GM23338 (cell line): ENCODE data around the gene SMCO3. TPM values are rescaled to one million over a fixed set of nuclear protein-coding genes. Genes with fewer than 3 reads are reported as not detected.

Source experiments
- ATAC-seq: fragments of 200-7000 bp; cut with Tn5 transposase; 3 replicates; pipeline ENCODE4 v1.9.1; 2020
- DNase-seq: peaks from one replicate; pipeline ENCODE4 v3.0.0-alpha.2; 2015; ENCODE audit warnings: low spot score
- H2AFZ ChIP-seq: fragments of 200-600 bp; sonication (generic); 2 replicates; pipeline ENCODE4 v1.8.0; 2016; ENCODE audit warnings: antibody characterized with exemption, mild to moderate bottlenecking, moderate library complexity
- H3F3A ChIP-seq: fragments of 200-600 bp; sonication (generic); replicated peaks from 2 replicates; pipeline ENCODE4 v1.8.0; 2017; ENCODE audit warnings: antibody characterized with exemption, mixed run types, low read depth
- H3K27ac ChIP-seq: fragments of 200-600 bp; sonication (generic); 2 replicates; pipeline ENCODE4 v1.6.1; 2016; ENCODE audit warnings: low read depth
- H3K27me3 ChIP-seq: fragments of 200-600 bp; sonication (generic); 2 replicates; pipeline ENCODE4 v1.8.0; 2016; ENCODE audit warnings: mild to moderate bottlenecking, mixed run types, moderate library complexity; ENCODE audit not compliant: insufficient read depth
- H3K36me3 ChIP-seq: fragments of 200-600 bp; sonication (generic); 2 replicates; pipeline ENCODE4 v1.8.0; 2016; ENCODE audit warnings: mild to moderate bottlenecking; ENCODE audit not compliant: insufficient read depth
- H3K4me1 ChIP-seq: fragments of 200-600 bp; sonication (generic); 2 replicates; pipeline ENCODE4 v1.8.0; 2016; ENCODE audit warnings: mild to moderate bottlenecking, moderate library complexity; ENCODE audit not compliant: insufficient read depth
- H3K4me2 ChIP-seq: fragments of 200-600 bp; sonication (generic); 2 replicates; pipeline ENCODE4 v1.7.1; 2017; ENCODE audit warnings: mixed run types
- H3K4me3 ChIP-seq: fragments of 200-600 bp; sonication (generic); 2 replicates; pipeline ENCODE4 v1.6.1; 2016; ENCODE audit warnings: mixed run types
- H3K79me2 ChIP-seq: fragments of 200-600 bp; sonication (generic); replicated peaks from 2 replicates; pipeline ENCODE4 v1.8.0; 2017; ENCODE audit warnings: mild to moderate bottlenecking; ENCODE audit not compliant: insufficient read depth
- H3K9me2 ChIP-seq: fragments of 200-600 bp; sonication (generic); 2 replicates; pipeline ENCODE4 v1.8.0; 2017; ENCODE audit not compliant: insufficient read depth
- H4K20me1 ChIP-seq: fragments of 200-600 bp; sonication (generic); replicated peaks from 2 replicates; pipeline ENCODE4 v1.8.0; 2017; ENCODE audit warnings: mild to moderate bottlenecking; ENCODE audit not compliant: insufficient read depth
- H3K27ac Mint-ChIP-seq: 2 replicates; pipeline ENCODE4 v1.8.0; 2020; ENCODE audit warnings: inconsistent platforms, mild to moderate bottlenecking, moderate library complexity, mixed read lengths
- H3K27me3 Mint-ChIP-seq: 3 replicates; pipeline ENCODE4 v1.8.0; 2022; ENCODE audit warnings: low read depth, mild to moderate bottlenecking, moderate library complexity, mixed read lengths, inconsistent platforms; ENCODE audit not compliant: insufficient read depth, poor library complexity
- H3K36me3 Mint-ChIP-seq: 3 replicates; pipeline ENCODE4 v1.8.0; 2021; ENCODE audit warnings: low read depth, mild to moderate bottlenecking, inconsistent platforms, moderate library complexity, mixed read lengths
- H3K4me1 Mint-ChIP-seq: 3 replicates; pipeline ENCODE4 v1.8.0; 2020; ENCODE audit warnings: mild to moderate bottlenecking, inconsistent platforms, mixed read lengths
- H3K4me3 Mint-ChIP-seq: 3 replicates; pipeline ENCODE4 v1.8.0; 2021; ENCODE audit warnings: moderate library complexity, mild to moderate bottlenecking, inconsistent platforms, mixed read lengths
- H3K9me3 Mint-ChIP-seq: 3 replicates; pipeline ENCODE4 v1.8.0; 2020; ENCODE audit warnings: moderate library complexity, mild to moderate bottlenecking, inconsistent platforms, mixed read lengths
- ZNF114 ChIP-seq: fragments of 250-450 bp; sonication (Bioruptor Pico); IDR thresholded peaks from 2 replicates; pipeline ENCODE4 v1.5.0; 2020; ENCODE audit warnings: mild to moderate bottlenecking, moderate library complexity
- polyA plus RNA-seq: library from polyadenylated mRNA; unstranded; fragments of >200 nt; fragmentation: Nextera tagmentation; extraction: Ambion mirVana; gene quantifications from 2 replicates; pipeline ENCODE4 v1.2.1, GENCODE V29; 2016
- total RNA-seq: library from RNA; depleted of rRNA; stranded (reverse); fragments of >200 nt; shearing (Covaris generic); gene quantifications from 2 replicates; pipeline ENCODE4 v1.2.3, GENCODE V29; 2014
- TF ChIP-seq, protein P1 (sequence below), 2 experiments: fragments of 200-600 bp in 1 of 2; sonication (generic) in 1 of 2; conservative IDR thresholded peaks; 2 replicates each; pipeline versions ENCODE4 v1.5.1 to v1.6.1; 2016 to 2017; ENCODE audit warnings: antibody characterized with exemption in 2 of 2, low read depth in 2 of 2, mild to moderate bottlenecking in 2 of 2, moderate library complexity in 1 of 2
- TF ChIP-seq, protein P2 (sequence below): IDR thresholded peaks from one replicate; pipeline ENCODE4 v1.6.1; 2018; ENCODE audit warnings: antibody characterized with exemption; ENCODE audit not compliant: unreplicated experiment
- TF ChIP-seq, protein P3 (sequence below): fragments of 250-450 bp; sonication (Bioruptor Pico); IDR thresholded peaks from 2 replicates; pipeline ENCODE4 v1.5.0; 2020; ENCODE audit warnings: mild to moderate bottlenecking, moderate library complexity

The SMCO3 gene
- total and polyA plus RNA-seq, 2 experiments from 2014 or later, result 0.13 TPM; not detected in 1

DNA sequence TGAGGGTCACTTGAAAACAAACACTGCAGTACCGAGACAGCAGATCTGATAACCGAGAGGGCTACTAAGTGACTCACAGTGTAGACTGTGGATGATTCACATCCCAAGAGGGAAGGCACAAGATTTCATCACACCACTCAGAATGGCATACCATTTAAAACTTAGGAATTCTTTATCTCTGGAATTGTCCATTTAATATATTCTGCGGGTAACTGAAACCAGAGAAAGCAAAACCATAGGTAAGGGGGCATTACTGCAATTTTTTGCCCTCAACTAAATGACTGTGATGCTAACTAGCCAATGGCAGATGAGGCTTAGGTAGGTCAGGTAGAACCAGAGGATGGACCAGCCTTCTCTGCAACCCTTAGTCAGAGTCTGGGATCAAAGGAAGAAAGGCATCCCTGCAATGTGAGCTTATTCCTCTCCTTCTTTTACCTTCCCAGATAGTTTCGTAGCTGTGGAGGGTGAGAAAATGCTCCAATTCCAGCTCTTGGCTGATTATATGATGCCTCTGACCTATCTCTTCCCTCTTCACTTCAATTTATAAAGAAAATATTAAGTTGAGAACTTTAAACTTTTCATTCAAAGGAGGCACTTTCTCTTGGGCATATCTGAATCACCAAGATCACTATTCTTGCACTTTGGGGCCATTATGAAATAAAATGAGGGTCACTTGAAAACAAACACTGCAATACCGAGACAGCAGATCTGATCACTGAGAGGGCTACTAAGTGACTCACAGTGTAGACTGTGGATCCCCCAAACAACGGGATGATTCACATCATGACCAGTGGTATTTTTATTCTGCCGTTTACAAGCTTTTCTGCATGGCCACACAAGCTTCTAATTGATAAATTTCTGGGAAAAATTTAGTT is 22.6 kb upstream of the SMCO3 start:
- no peak overlapping the region for H3K4me3 ChIP-seq
- peaks cover 3% of the 10 kb centered on the region; the same call in 1 of the 3 replicates for H3K4me1 Mint-ChIP-seq

More for the DNA sequence above, 22.6 kb upstream of the SMCO3 start:
- H3K79me2 ChIP-seq, result no peaks in the 10 kb centered on the region
- H3K4me3 Mint-ChIP-seq, result no peak overlapping the region
- no peaks in the 10 kb centered on the region for H3K27me3 Mint-ChIP-seq
- H3K4me2 ChIP-seq, result no peak overlapping the region
- ATAC-seq (no peak), DNase-seq (no peak)
- peaks cover 9% of the 10 kb centered on the region; the same call in 1 of the 3 replicates for H3K9me3 Mint-ChIP-seq
- peaks cover 2% of the 10 kb centered on the region; the same call in 1 of the 3 replicates for H3K36me3 Mint-ChIP-seq
- TF ChIP-seq, protein P1, sequence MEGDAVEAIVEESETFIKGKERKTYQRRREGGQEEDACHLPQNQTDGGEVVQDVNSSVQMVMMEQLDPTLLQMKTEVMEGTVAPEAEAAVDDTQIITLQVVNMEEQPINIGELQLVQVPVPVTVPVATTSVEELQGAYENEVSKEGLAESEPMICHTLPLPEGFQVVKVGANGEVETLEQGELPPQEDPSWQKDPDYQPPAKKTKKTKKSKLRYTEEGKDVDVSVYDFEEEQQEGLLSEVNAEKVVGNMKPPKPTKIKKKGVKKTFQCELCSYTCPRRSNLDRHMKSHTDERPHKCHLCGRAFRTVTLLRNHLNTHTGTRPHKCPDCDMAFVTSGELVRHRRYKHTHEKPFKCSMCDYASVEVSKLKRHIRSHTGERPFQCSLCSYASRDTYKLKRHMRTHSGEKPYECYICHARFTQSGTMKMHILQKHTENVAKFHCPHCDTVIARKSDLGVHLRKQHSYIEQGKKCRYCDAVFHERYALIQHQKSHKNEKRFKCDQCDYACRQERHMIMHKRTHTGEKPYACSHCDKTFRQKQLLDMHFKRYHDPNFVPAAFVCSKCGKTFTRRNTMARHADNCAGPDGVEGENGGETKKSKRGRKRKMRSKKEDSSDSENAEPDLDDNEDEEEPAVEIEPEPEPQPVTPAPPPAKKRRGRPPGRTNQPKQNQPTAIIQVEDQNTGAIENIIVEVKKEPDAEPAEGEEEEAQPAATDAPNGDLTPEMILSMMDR (conservative IDR thresholded peaks at IDR 0.05; ENCODE audit: low read depth in 2 of 2), result no peak
- TF ChIP-seq ZNF114 (CRISPR knock-in tag), result no peak
- TF ChIP-seq, protein P2, sequence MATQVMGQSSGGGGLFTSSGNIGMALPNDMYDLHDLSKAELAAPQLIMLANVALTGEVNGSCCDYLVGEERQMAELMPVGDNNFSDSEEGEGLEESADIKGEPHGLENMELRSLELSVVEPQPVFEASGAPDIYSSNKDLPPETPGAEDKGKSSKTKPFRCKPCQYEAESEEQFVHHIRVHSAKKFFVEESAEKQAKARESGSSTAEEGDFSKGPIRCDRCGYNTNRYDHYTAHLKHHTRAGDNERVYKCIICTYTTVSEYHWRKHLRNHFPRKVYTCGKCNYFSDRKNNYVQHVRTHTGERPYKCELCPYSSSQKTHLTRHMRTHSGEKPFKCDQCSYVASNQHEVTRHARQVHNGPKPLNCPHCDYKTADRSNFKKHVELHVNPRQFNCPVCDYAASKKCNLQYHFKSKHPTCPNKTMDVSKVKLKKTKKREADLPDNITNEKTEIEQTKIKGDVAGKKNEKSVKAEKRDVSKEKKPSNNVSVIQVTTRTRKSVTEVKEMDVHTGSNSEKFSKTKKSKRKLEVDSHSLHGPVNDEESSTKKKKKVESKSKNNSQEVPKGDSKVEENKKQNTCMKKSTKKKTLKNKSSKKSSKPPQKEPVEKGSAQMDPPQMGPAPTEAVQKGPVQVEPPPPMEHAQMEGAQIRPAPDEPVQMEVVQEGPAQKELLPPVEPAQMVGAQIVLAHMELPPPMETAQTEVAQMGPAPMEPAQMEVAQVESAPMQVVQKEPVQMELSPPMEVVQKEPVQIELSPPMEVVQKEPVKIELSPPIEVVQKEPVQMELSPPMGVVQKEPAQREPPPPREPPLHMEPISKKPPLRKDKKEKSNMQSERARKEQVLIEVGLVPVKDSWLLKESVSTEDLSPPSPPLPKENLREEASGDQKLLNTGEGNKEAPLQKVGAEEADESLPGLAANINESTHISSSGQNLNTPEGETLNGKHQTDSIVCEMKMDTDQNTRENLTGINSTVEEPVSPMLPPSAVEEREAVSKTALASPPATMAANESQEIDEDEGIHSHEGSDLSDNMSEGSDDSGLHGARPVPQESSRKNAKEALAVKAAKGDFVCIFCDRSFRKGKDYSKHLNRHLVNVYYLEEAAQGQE, result no peak
- TF ChIP-seq, protein P3, sequence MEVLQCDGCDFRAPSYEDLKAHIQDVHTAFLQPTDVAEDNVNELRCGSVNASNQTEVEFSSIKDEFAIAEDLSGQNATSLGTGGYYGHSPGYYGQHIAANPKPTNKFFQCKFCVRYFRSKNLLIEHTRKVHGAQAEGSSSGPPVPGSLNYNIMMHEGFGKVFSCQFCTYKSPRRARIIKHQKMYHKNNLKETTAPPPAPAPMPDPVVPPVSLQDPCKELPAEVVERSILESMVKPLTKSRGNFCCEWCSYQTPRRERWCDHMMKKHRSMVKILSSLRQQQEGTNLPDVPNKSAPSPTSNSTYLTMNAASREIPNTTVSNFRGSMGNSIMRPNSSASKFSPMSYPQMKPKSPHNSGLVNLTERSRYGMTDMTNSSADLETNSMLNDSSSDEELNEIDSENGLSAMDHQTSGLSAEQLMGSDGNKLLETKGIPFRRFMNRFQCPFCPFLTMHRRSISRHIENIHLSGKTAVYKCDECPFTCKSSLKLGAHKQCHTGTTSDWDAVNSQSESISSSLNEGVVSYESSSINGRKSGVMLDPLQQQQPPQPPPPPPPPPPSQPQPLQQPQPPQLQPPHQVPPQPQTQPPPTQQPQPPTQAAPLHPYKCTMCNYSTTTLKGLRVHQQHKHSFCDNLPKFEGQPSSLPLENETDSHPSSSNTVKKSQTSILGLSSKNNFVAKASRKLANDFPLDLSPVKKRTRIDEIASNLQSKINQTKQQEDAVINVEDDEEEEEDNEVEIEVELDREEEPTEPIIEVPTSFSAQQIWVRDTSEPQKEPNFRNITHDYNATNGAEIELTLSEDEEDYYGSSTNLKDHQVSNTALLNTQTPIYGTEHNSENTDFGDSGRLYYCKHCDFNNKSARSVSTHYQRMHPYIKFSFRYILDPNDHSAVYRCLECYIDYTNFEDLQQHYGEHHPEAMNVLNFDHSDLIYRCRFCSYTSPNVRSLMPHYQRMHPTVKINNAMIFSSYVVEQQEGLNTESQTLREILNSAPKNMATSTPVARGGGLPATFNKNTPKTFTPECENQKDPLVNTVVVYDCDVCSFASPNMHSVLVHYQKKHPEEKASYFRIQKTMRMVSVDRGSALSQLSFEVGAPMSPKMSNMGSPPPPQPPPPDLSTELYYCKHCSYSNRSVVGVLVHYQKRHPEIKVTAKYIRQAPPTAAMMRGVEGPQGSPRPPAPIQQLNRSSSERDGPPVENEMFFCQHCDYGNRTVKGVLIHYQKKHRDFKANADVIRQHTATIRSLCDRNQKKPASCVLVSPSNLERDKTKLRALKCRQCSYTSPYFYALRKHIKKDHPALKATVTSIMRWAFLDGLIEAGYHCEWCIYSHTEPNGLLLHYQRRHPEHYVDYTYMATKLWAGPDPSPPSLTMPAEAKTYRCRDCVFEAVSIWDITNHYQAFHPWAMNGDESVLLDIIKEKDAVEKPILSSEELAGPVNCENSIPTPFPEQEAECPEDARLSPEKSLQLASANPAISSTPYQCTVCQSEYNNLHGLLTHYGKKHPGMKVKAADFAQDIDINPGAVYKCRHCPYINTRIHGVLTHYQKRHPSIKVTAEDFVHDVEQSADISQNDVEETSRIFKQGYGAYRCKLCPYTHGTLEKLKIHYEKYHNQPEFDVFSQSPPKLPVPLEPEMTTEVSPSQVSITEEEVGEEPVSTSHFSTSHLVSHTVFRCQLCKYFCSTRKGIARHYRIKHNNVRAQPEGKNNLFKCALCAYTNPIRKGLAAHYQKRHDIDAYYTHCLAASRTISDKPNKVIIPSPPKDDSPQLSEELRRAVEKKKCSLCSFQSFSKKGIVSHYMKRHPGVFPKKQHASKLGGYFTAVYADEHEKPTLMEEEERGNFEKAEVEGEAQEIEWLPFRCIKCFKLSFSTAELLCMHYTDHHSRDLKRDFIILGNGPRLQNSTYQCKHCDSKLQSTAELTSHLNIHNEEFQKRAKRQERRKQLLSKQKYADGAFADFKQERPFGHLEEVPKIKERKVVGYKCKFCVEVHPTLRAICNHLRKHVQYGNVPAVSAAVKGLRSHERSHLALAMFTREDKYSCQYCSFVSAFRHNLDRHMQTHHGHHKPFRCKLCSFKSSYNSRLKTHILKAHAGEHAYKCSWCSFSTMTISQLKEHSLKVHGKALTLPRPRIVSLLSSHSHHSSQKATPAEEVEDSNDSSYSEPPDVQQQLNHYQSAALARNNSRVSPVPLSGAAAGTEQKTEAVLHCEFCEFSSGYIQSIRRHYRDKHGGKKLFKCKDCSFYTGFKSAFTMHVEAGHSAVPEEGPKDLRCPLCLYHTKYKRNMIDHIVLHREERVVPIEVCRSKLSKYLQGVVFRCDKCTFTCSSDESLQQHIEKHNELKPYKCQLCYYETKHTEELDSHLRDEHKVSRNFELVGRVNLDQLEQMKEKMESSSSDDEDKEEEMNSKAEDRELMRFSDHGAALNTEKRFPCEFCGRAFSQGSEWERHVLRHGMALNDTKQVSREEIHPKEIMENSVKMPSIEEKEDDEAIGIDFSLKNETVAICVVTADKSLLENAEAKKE (CRISPR knock-in tag), result no peak
- no peak overlapping the region for H3K27ac ChIP-seq
- no peak overlapping the region for H3K27ac Mint-ChIP-seq
- H3K27me3 ChIP-seq, result no peaks in the 10 kb centered on the region
- no peaks in the 10 kb centered on the region for H3K9me2 ChIP-seq
- no peaks in the 10 kb centered on the region for H3K4me1 ChIP-seq
- H3K36me3 ChIP-seq, result no peaks in the 10 kb centered on the region
- no peaks in the 10 kb centered on the region for H4K20me1 ChIP-seq
- no peaks in the 10 kb centered on the region for H3F3A ChIP-seq
- no peak overlapping the region for H2AFZ ChIP-seq
